ENCODE data around the gene MARVELD2. TPM values are rescaled to one million over a fixed set of nuclear protein-coding genes. Genes with fewer than 3 reads are reported as not detected.
A peak's percentile ranks its signal among the peaks of the same experiment; 100 is the strongest.

MARVELD2 gene
- total and polyA plus RNA-seq, 2 of the 13 experiments (the other 11 are each of a cell fraction or from before 2014, with no cell fraction given): 11.1 to 15.4 TPM

- peak; percentile 54; the same call in 1 of the 2 replicates for TF ChIP-seq ZBTB37 (CRISPR knock-in tag; IDR thresholded peaks at IDR 0.05)
- TF ChIP-seq ZNF766 (CRISPR knock-in tag; IDR thresholded peaks at IDR 0.05; ENCODE audit: borderline replicate concordance): 0 out of 2 replicates have a peak, but pooled peaks have one; percentile 56
- TF ChIP-seq KIAA2018 (CRISPR knock-in tag; IDR thresholded peaks at IDR 0.05; ENCODE audit: borderline replicate concordance): 0 out of 2 replicates have a peak, but pooled peaks have one; percentile 73
- no peak for TF ChIP-seq DMTF1 (CRISPR knock-in tag; IDR thresholded peaks at IDR 0.05)
- peak; percentile 77 for TF ChIP-seq NFKB2 (CRISPR knock-in tag; IDR thresholded peaks at IDR 0.05; ENCODE audit: borderline replicate concordance)
- TF ChIP-seq ZNF746 (CRISPR knock-in tag; IDR thresholded peaks at IDR 0.05): peak; percentile 90
- no peak for TF ChIP-seq NCOR1 (IDR thresholded peaks at IDR 0.05; ENCODE audit: borderline replicate concordance, low read length)
- TF ChIP-seq ZNF652 (CRISPR knock-in tag; IDR thresholded peaks at IDR 0.05; ENCODE audit: borderline replicate concordance, low read depth): no peak
- no peak for TF ChIP-seq SAFB2 (CRISPR knock-in tag; IDR thresholded peaks at IDR 0.05; ENCODE audit: borderline replicate concordance, low read depth)
- TF ChIP-seq MED8 (CRISPR knock-in tag; IDR thresholded peaks at IDR 0.05; ENCODE audit: insufficient replicate concordance): peak; percentile 78
- TF ChIP-seq YEATS4 (CRISPR knock-in tag; IDR thresholded peaks at IDR 0.05; ENCODE audit: borderline replicate concordance): peak; percentile 93
- peak; percentile 92 for TF ChIP-seq ZNF687 (CRISPR knock-in tag; IDR thresholded peaks at IDR 0.05)
These were observed 77.5 kb downstream of the MARVELD2 start, which contains the start of gene OCLN (continued) for GRCh38 chr5:69492391-69492922.

Data from HepG2 (cell line).